Activated CD4-positive, alpha-beta memory T cell treated with anti-CD3 and anti-CD28 coated beads, Interleukin-2, amount 10 ng/mL, durations not matched to agents 7 days and 5 days (primary cell): Measurements from ENCODE around the gene C1orf122. TPM values are rescaled to one million over a fixed set of nuclear protein-coding genes. Genes with fewer than 3 reads are reported as not detected.

ENCODE experiments used
- CTCF ChIA-PET: fragments of 350-600 bp; sonication (Branson Sonifier 250); formaldehyde crosslinking; loops from one replicate; lab custom pipeline; 2021; ENCODE audit warnings: antibody characterized with exemption, inconsistent platforms; lab: Charles Lee
- POLR2A ChIA-PET: fragments of 350-600 bp; sonication (Branson Sonifier 250); formaldehyde crosslinking; loops from one replicate; lab custom pipeline; 2021; ENCODE audit warnings: antibody characterized with exemption; lab: Charles Lee
- DNase-seq: peaks from one replicate; pipeline ENCODE4 v3.0.0-alpha.2; 2020
- H3K27ac Mint-ChIP-seq: one replicate; pipeline ENCODE4 v1.8.0; 2021; ENCODE audit warnings: mild to moderate bottlenecking, mixed read lengths
- H3K27me3 Mint-ChIP-seq: one replicate; pipeline ENCODE4 v1.8.0; 2021; ENCODE audit warnings: mixed read lengths
- H3K36me3 Mint-ChIP-seq: one replicate; pipeline ENCODE4 v1.8.0; 2021; ENCODE audit warnings: low read depth, mixed read lengths
- H3K4me1 Mint-ChIP-seq: one replicate; pipeline ENCODE4 v1.8.0; 2021; ENCODE audit warnings: mixed read lengths
- H3K4me3 Mint-ChIP-seq: one replicate; pipeline ENCODE4 v1.8.0; 2021; ENCODE audit warnings: mild to moderate bottlenecking, mixed read lengths
- H3K9me3 Mint-ChIP-seq: one replicate; pipeline ENCODE4 v1.8.0; 2021; ENCODE audit warnings: mixed read lengths
- total RNA-seq, 2 experiments: library from RNA; stranded (reverse); gene quantifications; one replicate each; pipeline ENCODE4 v1.2.3, GENCODE V29; 2021

The C1orf122 gene
- total RNA-seq, 2 experiments from 2014 or later: 17.3 to 18.3 TPM

GRCh38 chr1:37778654-37779053 is 28.9 kb upstream of the C1orf122 start:
- Mint-ChIP-seq H3K4me1 (no peaks in the 10 kb centered on the region), H3K27me3 (peaks cover 9% of the 10 kb centered on the region), H3K9me3 (no peaks in the 10 kb centered on the region), H3K4me3 (no peak overlapping the region), H3K36me3 (no peaks in the 10 kb centered on the region), H3K27ac (no peak overlapping the region)
- POLR2A ChIA-PET: no interaction called here
- CTCF ChIA-PET: no interaction called here
- no peak for DNase-seq

DNA sequence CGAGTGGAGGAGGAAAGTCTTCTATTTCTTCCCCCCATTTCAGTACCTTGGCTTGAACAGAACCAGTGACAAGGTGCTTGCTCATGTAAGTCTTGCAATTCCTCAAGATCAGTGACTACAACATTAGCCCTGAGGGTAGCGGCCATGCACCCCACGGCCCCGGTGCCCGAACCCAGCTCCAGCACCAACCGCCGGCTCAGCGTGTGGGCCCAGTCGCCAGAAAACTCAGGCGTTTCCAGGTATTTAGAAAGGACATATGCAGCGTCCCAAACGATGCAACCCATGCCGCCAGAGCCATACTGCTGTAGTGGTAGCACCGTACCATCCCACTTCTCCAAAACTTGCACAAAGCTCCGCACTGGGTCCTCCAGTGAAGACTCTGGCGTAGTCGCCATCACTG is 25.1 kb upstream of the C1orf122 start:
- Mint-ChIP-seq H3K36me3 (no peaks in the 10 kb centered on the region), H3K4me1 (no peaks in the 10 kb centered on the region), H3K27ac (no peak overlapping the region), H3K9me3 (no peaks in the 10 kb centered on the region), H3K27me3 (peaks cover 14% of the 10 kb centered on the region), H3K4me3 (no peak overlapping the region)
- CTCF ChIA-PET: no interaction called here
- POLR2A ChIA-PET: no interaction called here
- no peak for DNase-seq

DNA sequence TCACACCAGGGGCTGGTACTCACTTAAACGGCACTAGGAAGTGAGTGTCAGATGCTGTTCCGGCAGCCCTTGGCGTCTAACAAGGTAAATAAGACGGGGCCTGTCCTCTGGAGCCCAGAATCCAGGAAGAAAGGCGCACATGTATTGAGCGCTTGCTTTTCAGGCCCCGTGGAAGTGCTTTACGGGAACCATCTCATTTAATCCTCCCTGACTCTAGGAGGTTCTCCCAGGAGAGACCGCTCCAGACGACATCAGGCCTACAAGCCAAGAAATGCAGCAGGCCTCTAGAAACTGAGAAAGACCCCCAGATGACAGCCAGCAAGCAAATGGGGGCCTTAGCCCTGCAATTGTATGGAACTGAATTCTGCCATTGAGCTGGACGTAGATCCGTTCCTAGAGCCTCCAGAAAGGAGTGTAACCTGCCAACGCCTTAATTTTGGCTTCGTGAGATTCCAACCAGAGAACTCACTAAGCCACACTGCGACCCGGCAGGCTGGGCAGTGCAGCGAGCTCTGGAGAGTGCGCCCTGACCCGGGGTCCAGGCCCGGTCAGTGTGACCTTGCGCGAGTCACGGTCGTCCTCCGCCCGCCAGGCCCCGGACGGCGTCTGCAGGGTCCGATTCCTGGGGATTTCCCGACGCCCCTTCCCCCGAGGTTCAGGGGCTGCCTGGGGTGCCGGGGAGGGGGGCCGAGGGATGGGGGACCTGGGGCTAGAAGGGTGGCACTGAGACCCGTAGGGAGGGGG is 14.5 kb upstream of the C1orf122 start:
- Mint-ChIP-seq H3K4me1 (peaks cover 13% of the 10 kb centered on the region), H3K27ac (no peak overlapping the region), H3K4me3 (peak overlapping the region; percentile 0), H3K36me3 (peaks cover 3% of the 10 kb centered on the region), H3K27me3 (peaks cover 45% of the 10 kb centered on the region), H3K9me3 (no peaks in the 10 kb centered on the region)
- ChIA-PET POLR2A (interaction anchor here (0.6 kb wide), 1 partner anchor 15 kb away, joined by 3 read pairs; the partner anchor contains the start of gene YRDC), CTCF (no interaction called here)
- DNase-seq: no peak

DNA sequence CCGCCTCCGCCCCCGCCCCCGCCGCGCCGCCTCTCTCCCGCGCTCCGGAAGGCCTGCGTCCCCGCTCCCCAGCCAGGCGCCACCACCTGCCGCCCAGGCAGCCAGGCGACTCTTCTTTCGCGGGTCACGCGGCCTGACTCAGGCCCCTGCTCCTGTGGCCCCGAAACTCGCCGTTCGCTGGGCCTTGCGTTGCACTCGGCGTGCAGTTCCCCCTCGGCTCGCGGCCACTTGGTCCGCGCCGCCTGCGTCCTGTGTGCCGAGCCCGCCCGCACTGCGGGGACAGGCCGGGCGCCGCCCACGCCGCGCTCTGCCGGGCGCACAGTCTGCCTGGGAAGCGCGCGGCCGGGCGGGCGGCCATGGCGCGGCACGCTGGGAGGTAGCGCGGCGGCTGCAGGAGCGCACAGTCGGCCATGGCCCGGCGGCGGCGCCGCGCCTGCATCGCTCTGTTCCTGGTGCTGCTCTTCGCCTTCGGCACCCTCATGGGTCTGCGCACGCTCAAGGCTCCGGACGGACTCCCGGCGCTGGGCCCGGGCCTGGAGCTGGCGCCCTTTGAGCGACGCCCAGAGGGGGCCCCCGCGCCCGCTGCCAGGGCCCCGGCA is 13.7 kb upstream of the C1orf122 start, which contains the start of gene MANEAL:
Gene MANEAL, plus strand, starts transcription at position 75 of the 599 bp plus-strand sequence. Its CDS starts 336 bp downstream, at position 411.
- Mint-ChIP-seq H3K27me3 (peaks cover 38% of the 10 kb centered on the region), H3K9me3 (no peaks in the 10 kb centered on the region), H3K27ac (no peak within 1 kb of the TSS), H3K4me1 (peaks cover 13% of the 10 kb centered on the region), H3K36me3 (peaks cover 4% of the 10 kb centered on the region), H3K4me3 (peak within 1 kb of the TSS; percentile 63)
- ChIA-PET CTCF (no interaction called here), POLR2A (interaction anchor here (2.3 kb wide), 1 partner anchor 14 kb away, joined by 10 read pairs; the partner anchor contains the start of genes C1orf122 and YRDC)
- peak; percentile 28 for DNase-seq

GRCh38 chr1:37794372-37795339 is 12.9 kb upstream of the C1orf122 start:
- Mint-ChIP-seq H3K4me1 (peaks cover 13% of the 10 kb centered on the region), H3K27me3 (peaks cover 38% of the 10 kb centered on the region), H3K36me3 (peaks cover 6% of the 10 kb centered on the region), H3K9me3 (no peaks in the 10 kb centered on the region), H3K27ac (no peak overlapping the region), H3K4me3 (peak overlapping the region; percentile 63)
- POLR2A ChIA-PET: interaction anchor here (1.0 to 2.3 kb wide), 2 partner anchors 11 to 13 kb away, joined by 3 to 10 read pairs; partner anchors contain the start of genes C1orf122 and YRDC
- CTCF ChIA-PET: no interaction called here
- no peak for DNase-seq

DNA sequence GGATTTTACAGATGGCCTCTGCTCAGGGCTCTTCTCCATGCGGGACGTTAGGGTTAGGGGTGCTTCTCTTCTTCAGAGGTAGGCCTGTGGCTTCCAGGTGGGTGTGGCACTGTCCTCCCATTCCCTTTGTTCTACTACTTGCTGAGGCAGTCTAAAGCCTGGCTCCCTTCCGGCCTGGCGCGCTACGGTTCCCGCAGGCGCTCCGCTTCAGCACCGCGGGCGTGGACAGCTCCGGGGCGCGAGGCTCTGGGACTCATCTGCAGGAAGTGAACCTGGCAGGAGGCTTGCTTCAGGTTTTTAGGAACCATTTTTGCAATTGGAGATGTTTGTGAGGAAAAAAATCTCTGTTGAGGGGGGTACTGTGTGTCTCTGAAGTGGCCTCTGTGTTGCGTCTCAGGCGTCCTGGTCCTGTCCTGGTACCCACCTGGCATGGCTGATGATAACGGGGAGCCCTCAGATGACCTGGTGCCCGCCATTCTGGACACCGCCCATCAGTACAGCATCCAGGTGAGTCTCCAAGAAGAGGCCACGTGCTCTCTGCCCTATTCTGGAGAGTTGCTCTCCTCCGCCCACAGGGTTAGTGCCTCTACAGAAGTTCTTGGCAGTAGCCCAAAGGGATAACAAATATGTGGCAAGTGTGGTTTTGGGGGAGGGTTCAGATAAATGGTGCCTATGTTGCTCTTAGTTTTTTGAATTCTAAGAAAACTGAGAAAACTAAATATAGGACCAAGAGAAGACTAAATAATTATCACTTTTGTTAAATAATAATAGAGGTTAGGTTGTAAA is 12.1 kb upstream of the C1orf122 start:
- H3K27ac Mint-ChIP-seq: no peak overlapping the region
- no peaks in the 10 kb centered on the region for H3K9me3 Mint-ChIP-seq
- H3K4me3 Mint-ChIP-seq: peak overlapping the region; percentile 53
- CTCF ChIA-PET: no interaction called here
- POLR2A ChIA-PET: interaction anchor here (1.0 to 2.3 kb wide), 2 partner anchors 10 to 12 kb away, joined by 3 to 10 read pairs; partner anchors contain the start of genes C1orf122 and YRDC
- H3K36me3 Mint-ChIP-seq: peaks cover 8% of the 10 kb centered on the region
- H3K27me3 Mint-ChIP-seq: peaks cover 33% of the 10 kb centered on the region
- peak; percentile 57 for DNase-seq
- H3K4me1 Mint-ChIP-seq: peaks cover 13% of the 10 kb centered on the region

DNA sequence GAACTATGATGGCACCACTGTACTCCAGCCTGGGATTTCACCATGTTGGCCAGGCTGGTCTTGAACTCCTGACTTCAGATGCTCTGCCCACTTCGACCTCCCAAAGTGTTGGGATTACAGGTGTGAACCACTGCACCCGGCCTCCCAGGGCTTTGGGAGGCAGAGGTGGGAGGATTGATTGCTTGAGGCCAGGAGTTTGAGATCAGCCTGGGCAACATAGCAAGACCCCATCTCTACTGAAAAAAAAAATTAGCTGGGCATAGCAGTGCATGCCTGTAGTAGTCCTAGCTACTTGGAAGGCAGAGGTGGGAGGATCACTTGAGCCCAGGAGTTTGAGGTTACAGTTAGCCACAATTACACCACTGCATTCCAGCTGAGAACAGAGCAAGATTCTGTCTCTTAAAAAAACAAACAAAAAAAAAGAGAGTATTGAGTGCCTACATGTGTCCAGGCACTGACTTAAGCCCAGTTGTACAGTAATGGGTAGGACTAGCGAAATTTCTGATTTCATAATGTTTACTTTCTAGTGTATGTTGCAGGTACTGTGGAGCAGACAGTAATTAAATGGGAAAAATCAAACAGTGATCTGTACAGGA is 9.7 kb upstream of the C1orf122 start:
- POLR2A ChIA-PET: interaction anchor here (0.7 to 1.0 kb wide), 2 partner anchors 10 to 58 kb away, joined by 3 read pairs; partner anchors contain the start of genes C1orf122 and YRDC
- Mint-ChIP-seq H3K27me3 (peaks cover 18% of the 10 kb centered on the region), H3K4me3 (no peak overlapping the region), H3K9me3 (no peaks in the 10 kb centered on the region), H3K4me1 (peaks cover 13% of the 10 kb centered on the region), H3K27ac (no peak overlapping the region), H3K36me3 (peaks cover 23% of the 10 kb centered on the region)
- CTCF ChIA-PET: interaction anchor here (1.6 kb wide), 1 partner anchor 11 kb away, joined by 4 read pairs; no protein-coding TSS in a partner anchor
- no peak for DNase-seq

DNA sequence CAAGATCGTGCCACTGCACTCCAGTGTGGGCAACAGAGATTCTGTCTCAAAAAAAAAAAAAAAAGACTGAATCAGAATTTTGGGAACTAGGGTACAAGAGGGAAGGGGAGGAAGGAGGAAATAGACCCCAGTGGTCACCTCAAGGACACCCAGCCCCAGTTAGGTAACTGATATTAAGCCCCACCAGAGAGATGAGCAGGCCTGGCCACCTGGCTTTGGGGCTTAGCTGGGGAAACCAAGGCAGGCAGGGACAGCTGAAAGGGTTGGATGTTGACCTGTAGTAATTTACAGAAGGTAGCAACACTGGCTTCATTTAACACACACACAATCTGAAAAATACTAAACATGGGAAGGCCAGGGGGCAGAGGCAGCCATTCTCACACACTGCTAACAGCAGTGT is 5.2 kb upstream of the C1orf122 start:
- Mint-ChIP-seq H3K36me3 (peaks cover 57% of the 10 kb centered on the region), H3K27me3 (no peaks in the 10 kb centered on the region), H3K4me3 (no peak overlapping the region), H3K9me3 (no peaks in the 10 kb centered on the region), H3K27ac (no peak overlapping the region), H3K4me1 (peaks cover 19% of the 10 kb centered on the region)
- DNase-seq: no peak
- CTCF ChIA-PET: no interaction called here
- POLR2A ChIA-PET: no interaction called here

GRCh38 chr1:37807220-37807554 is 403 bp upstream of the C1orf122 start:
- no peak for DNase-seq
- Mint-ChIP-seq H3K9me3 (no peaks in the 10 kb centered on the region), H3K4me3 (peak overlapping the region; percentile 86), H3K36me3 (peaks cover 48% of the 10 kb centered on the region), H3K27ac (peak overlapping the region; percentile 81), H3K4me1 (peaks cover 40% of the 10 kb centered on the region), H3K27me3 (no peaks in the 10 kb centered on the region)
- CTCF ChIA-PET: interaction anchor here (1.1 to 3.0 kb wide), 3 partner anchors 52 to 214 kb away, joined by 4 to 28 read pairs (median 6); partner anchors contain the start of gene MTF1
- POLR2A ChIA-PET: interaction anchor here (0.8 to 3.2 kb wide), 20 partner anchors 10 to 334 kb away, joined by 3 to 43 read pairs (median 6); partner anchors contain the start of genes CDCA8, MANEAL, MTF1 and SF3A3

DNA sequence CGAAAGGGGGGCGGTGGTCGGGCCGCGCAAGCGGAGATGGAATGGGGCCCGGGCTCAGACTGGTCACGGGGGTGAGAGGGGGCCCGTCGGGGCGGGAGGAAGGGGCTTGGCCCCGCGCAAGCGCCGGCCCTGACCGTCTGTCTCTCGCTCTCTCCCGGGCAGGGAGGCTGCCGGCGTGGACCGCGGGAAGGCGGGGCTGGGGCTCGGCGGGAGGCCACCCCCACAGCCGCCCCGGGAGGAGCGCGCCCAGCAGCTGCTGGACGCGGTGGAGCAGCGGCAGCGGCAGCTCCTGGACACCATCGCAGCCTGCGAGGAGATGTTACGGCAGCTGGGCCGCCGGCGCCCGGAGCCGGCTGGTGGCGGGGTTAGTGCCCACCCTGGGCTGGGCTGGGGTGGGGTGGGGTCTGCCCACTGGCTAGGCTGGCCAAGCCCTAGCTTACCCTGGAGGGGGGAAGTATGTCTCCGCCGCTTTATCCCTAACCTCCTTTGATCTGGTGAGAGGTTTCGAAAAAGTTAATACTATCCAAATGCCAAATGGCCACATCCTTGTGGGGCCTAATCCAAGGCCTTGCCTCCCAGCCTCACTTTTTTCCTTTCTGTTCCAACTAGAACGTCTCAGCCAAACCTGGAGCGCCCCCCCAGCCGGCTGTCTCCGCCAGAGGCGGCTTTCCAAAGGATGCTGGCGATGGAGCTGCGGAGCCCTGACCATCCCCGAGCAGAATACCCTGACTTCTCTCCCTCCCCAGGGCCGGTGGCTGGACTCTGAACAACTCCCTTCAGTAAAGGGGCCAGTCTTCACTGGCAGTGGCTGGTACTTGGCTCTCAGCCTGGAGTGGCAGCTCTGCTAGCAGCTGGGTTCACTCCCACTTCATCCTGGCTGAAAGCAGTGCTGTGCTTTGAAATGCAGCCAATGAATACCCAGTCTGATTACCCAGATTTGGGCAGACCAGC is 1.1 kb downstream of the C1orf122 start:
- ChIA-PET CTCF (interaction anchor here (0.7 to 3.0 kb wide), 6 partner anchors 8 to 182 kb away, joined by 3 to 28 read pairs (median 4); partner anchors contain the start of gene MTF1), POLR2A (interaction anchor here (1.1 to 3.2 kb wide), 20 partner anchors 9 to 335 kb away, joined by 3 to 43 read pairs (median 6); partner anchors contain the start of genes CDCA8, MANEAL and MTF1)
- no peak for DNase-seq
- Mint-ChIP-seq H3K4me1 (peaks cover 40% of the 10 kb centered on the region), H3K9me3 (no peaks in the 10 kb centered on the region), H3K36me3 (peaks cover 40% of the 10 kb centered on the region), H3K27me3 (no peaks in the 10 kb centered on the region), H3K27ac (peak overlapping the region; percentile 93), H3K4me3 (peak overlapping the region; percentile 98)
